Adipose tissue (tissue), 3 donors: ENCODE results near the gene KRTAP10-9. TPM values are rescaled to one million over a fixed set of nuclear protein-coding genes. Genes with fewer than 3 reads are reported as not detected.

Source experiments
- polyA plus RNA-seq, 3 donors: library from polyadenylated mRNA; stranded (reverse); fragments of 200-250 nt; gene quantifications; one replicate each; pipeline ENCODE4 v1.2.3, GENCODE V29; 2013
- donor health status: healthy with polysubstance abuse.
- donor health status: Bipolar disorder and iron deficiency.
- donor health status: healthy.

Gene KRTAP10-9
- polyA plus RNA-seq, 3 donors = not detected

Other genes starting within 250 kb of the KRTAP10-9 start
- 1 to 10 TPM in 2 of 3 donors, under 1 TPM in 1; 0.81 to 2.4 (median 2.1) TPM for gene LRRC3, start 171.6 kb upstream of the KRTAP10-9 start, polyA plus RNA-seq
- not detected for gene KRTAP10-1, start 86.9 kb upstream of the KRTAP10-9 start, polyA plus RNA-seq
- gene KRTAP10-2, start 75.6 kb upstream of the KRTAP10-9 start, polyA plus RNA-seq = under 1 TPM in 1 of 3 donors, not detected in 2; 0.22 TPM
- not detected for gene KRTAP10-3, start 68.3 kb upstream of the KRTAP10-9 start, polyA plus RNA-seq
- not detected for gene KRTAP10-4, start 53.4 kb upstream of the KRTAP10-9 start, polyA plus RNA-seq
- not detected for gene KRTAP10-5, start 46.5 kb upstream of the KRTAP10-9 start, polyA plus RNA-seq
- not detected for gene KRTAP10-6, start 34.6 kb upstream of the KRTAP10-9 start, polyA plus RNA-seq
- gene KRTAP10-7, start 26.5 kb upstream of the KRTAP10-9 start, polyA plus RNA-seq = not detected
- not detected for gene KRTAP10-8, start 15.0 kb upstream of the KRTAP10-9 start, polyA plus RNA-seq
- not detected for gene KRTAP10-10, start 10.3 kb downstream of the KRTAP10-9 start, polyA plus RNA-seq
- gene KRTAP10-11, start 19.3 kb downstream of the KRTAP10-9 start, polyA plus RNA-seq = not detected
- not detected for gene KRTAP12-4, start 27.6 kb downstream of the KRTAP10-9 start, polyA plus RNA-seq
- gene KRTAP12-3, start 30.8 kb downstream of the KRTAP10-9 start, polyA plus RNA-seq = not detected
- under 1 TPM in 1 of 3 donors, not detected in 2; 0.79 TPM for gene KRTAP12-2, start 39.8 kb downstream of the KRTAP10-9 start, polyA plus RNA-seq
- gene KRTAP12-1, start 55.1 kb downstream of the KRTAP10-9 start, polyA plus RNA-seq = not detected
- not detected for gene KRTAP10-12, start 70.1 kb downstream of the KRTAP10-9 start, polyA plus RNA-seq
- gene TSPEAR, start 84.5 kb downstream of the KRTAP10-9 start, polyA plus RNA-seq = under 1 TPM; 0.07 to 0.56 (median 0.10) TPM
- gene UBE2G2, start 174.7 kb downstream of the KRTAP10-9 start, polyA plus RNA-seq = 10 to 100 TPM; 29.1 to 70.8 (median 41.5) TPM
- 100 to 1,000 TPM in 1 of 3 donors, 10 to 100 TPM in 2; 25.2 to 101 (median 64.5) TPM for gene SUMO3, start 191.0 kb downstream of the KRTAP10-9 start, polyA plus RNA-seq
- 100 to 1,000 TPM in 1 of 3 donors, 10 to 100 TPM in 2; 61.3 to 111 (median 69.3) TPM for gene PTTG1IP, start 246.6 kb downstream of the KRTAP10-9 start, polyA plus RNA-seq